ENCODE results near the gene TMEM63A. TPM values are rescaled to one million over a fixed set of nuclear protein-coding genes. Genes with fewer than 3 reads are reported as not detected.
A peak's percentile ranks its signal among the peaks of the same experiment; 100 is the strongest.

The TMEM63A gene
- total and polyA plus RNA-seq, 2 of the 13 experiments (the other 11 are each of a cell fraction or from before 2014, with no cell fraction given): 23.9 to 53.3 TPM

DNA sequence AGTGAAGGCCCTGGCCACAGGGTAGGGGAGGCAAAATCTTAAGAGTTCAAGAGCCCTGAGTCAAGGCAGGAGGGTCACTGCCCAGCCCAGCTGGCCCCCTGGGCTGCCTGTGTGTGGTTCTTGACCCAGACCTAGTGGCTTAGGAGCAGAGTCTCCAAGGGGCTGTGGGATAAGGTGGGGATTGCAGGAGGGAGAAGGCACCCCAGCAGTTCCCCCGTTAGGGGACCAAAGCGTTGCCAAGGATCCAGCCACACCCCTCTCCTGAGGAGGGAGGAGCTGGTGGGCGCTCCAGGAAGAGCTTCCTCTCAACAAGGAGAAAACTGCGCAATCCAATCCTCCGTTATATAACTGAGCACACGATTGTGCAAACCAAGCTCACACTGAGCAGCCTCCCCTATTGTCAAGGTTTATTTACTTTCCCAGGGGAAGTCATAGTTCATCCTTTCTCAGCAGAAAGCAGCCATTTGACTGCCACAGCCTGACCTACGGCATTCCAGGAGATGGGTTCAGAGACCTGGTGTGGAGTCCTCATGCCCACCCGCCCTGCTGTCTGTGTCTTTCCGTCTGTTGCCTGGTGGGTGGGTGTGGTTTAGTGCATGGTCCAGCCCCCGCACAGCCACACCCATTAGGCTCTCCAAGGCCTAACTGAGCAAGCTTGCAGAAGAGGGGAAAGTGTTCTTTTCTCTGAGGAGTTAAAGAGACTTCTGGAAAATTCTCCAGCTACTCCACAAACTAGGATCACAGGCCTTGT is 68.8 kb downstream of the TMEM63A start (continued):
- TF ChIP-seq, protein P1, sequence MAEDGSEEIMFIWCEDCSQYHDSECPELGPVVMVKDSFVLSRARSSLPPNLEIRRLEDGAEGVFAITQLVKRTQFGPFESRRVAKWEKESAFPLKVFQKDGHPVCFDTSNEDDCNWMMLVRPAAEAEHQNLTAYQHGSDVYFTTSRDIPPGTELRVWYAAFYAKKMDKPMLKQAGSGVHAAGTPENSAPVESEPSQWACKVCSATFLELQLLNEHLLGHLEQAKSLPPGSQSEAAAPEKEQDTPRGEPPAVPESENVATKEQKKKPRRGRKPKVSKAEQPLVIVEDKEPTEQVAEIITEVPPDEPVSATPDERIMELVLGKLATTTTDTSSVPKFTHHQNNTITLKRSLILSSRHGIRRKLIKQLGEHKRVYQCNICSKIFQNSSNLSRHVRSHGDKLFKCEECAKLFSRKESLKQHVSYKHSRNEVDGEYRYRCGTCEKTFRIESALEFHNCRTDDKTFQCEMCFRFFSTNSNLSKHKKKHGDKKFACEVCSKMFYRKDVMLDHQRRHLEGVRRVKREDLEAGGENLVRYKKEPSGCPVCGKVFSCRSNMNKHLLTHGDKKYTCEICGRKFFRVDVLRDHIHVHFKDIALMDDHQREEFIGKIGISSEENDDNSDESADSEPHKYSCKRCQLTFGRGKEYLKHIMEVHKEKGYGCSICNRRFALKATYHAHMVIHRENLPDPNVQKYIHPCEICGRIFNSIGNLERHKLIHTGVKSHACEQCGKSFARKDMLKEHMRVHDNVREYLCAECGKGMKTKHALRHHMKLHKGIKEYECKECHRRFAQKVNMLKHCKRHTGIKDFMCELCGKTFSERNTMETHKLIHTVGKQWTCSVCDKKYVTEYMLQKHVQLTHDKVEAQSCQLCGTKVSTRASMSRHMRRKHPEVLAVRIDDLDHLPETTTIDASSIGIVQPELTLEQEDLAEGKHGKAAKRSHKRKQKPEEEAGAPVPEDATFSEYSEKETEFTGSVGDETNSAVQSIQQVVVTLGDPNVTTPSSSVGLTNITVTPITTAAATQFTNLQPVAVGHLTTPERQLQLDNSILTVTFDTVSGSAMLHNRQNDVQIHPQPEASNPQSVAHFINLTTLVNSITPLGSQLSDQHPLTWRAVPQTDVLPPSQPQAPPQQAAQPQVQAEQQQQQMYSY (CRISPR knock-in tag; IDR thresholded peaks at IDR 0.05): no peak
- TF ChIP-seq MAF1 (CRISPR knock-in tag; IDR thresholded peaks at IDR 0.05; ENCODE audit: borderline replicate concordance) (no peak), ZBTB20 (CRISPR knock-in tag; IDR thresholded peaks at IDR 0.05; ENCODE audit: borderline replicate concordance, low read depth) (peak; percentile 93; the same call in 1 of the 2 replicates), ZNF503 (CRISPR knock-in tag; IDR thresholded peaks at IDR 0.05) (peak; percentile 96), ZNF629 (CRISPR knock-in tag; conservative IDR thresholded peaks at IDR 0.05) (peak; percentile 82), MLLT10 (CRISPR knock-in tag; IDR thresholded peaks at IDR 0.05) (no peak), ZNF766 (CRISPR knock-in tag; IDR thresholded peaks at IDR 0.05; ENCODE audit: borderline replicate concordance) (peak; percentile 82), FOXK2 (IDR thresholded peaks at IDR 0.05) (peak; percentile 89), ERF (CRISPR knock-in tag; IDR thresholded peaks at IDR 0.05) (peak; percentile 99), SMARCE1 (IDR thresholded peaks at IDR 0.05; ENCODE audit: borderline replicate concordance) (no peak), ZNF549 (CRISPR knock-in tag; IDR thresholded peaks at IDR 0.05) (no peak), REPIN1 (CRISPR knock-in tag; IDR thresholded peaks at IDR 0.05; ENCODE audit: borderline replicate concordance, low read depth) (peak; percentile 95), IRF9 (CRISPR knock-in tag; IDR thresholded peaks at IDR 0.05; ENCODE audit: borderline replicate concordance) (no peak), ZFP62 (CRISPR knock-in tag; IDR thresholded peaks at IDR 0.05) (no peak)
- TF ChIP-seq, protein P2, sequence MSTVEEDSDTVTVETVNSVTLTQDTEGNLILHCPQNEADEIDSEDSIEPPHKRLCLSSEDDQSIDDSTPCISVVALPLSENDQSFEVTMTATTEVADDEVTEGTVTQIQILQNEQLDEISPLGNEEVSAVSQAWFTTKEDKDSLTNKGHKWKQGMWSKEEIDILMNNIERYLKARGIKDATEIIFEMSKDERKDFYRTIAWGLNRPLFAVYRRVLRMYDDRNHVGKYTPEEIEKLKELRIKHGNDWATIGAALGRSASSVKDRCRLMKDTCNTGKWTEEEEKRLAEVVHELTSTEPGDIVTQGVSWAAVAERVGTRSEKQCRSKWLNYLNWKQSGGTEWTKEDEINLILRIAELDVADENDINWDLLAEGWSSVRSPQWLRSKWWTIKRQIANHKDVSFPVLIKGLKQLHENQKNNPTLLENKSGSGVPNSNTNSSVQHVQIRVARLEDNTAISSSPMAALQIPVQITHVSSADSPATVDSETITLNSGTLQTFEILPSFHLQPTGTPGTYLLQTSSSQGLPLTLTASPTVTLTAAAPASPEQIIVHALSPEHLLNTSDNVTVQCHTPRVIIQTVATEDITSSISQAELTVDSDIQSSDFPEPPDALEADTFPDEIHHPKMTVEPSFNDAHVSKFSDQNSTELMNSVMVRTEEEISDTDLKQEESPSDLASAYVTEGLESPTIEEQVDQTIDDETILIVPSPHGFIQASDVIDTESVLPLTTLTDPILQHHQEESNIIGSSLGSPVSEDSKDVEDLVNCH (CRISPR knock-in tag; IDR thresholded peaks at IDR 0.05): no peak
- TF ChIP-seq, protein P3, sequence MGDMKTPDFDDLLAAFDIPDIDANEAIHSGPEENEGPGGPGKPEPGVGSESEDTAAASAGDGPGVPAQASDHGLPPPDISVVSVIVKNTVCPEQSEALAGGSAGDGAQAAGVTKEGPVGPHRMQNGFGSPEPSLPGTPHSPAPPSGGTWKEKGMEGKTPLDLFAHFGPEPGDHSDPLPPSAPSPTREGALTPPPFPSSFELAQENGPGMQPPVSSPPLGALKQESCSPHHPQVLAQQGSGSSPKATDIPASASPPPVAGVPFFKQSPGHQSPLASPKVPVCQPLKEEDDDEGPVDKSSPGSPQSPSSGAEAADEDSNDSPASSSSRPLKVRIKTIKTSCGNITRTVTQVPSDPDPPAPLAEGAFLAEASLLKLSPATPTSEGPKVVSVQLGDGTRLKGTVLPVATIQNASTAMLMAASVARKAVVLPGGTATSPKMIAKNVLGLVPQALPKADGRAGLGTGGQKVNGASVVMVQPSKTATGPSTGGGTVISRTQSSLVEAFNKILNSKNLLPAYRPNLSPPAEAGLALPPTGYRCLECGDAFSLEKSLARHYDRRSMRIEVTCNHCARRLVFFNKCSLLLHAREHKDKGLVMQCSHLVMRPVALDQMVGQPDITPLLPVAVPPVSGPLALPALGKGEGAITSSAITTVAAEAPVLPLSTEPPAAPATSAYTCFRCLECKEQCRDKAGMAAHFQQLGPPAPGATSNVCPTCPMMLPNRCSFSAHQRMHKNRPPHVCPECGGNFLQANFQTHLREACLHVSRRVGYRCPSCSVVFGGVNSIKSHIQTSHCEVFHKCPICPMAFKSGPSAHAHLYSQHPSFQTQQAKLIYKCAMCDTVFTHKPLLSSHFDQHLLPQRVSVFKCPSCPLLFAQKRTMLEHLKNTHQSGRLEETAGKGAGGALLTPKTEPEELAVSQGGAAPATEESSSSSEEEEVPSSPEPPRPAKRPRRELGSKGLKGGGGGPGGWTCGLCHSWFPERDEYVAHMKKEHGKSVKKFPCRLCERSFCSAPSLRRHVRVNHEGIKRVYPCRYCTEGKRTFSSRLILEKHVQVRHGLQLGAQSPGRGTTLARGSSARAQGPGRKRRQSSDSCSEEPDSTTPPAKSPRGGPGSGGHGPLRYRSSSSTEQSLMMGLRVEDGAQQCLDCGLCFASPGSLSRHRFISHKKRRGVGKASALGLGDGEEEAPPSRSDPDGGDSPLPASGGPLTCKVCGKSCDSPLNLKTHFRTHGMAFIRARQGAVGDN (CRISPR knock-in tag; IDR thresholded peaks at IDR 0.05): peak; percentile 89

Data from HepG2 (cell line).